H1 (cell line): ENCODE results near the gene GAB2. TPM values are rescaled to one million over a fixed set of nuclear protein-coding genes. Genes with fewer than 3 reads are reported as not detected.

Experiments
- CBX8 ChIP-seq: fragments of 300-800, 300-1000 bp; sonication (generic); IDR thresholded peaks from 2 replicates; pipeline ENCODE4 v1.7.1; 2016; ENCODE audit warnings: low read depth, low read length, borderline replicate concordance
- EZH2 ChIP-seq: fragments of 200-600 bp; sonication (generic); IDR thresholded peaks from 2 replicates; pipeline ENCODE4 v1.7.1; 2012; ENCODE audit warnings: low read depth, mild to moderate bottlenecking, moderate library complexity, low read length, inconsistent platforms; ENCODE audit not compliant: severe bottlenecking
- RBBP5 ChIP-seq: IDR thresholded peaks from 2 replicates; pipeline ENCODE4 v1.7.1; 2012; ENCODE audit warnings: low read depth, mild to moderate bottlenecking, inconsistent platforms, low read length, moderate library complexity, borderline replicate concordance
- polyA plus RNA-seq, 7 experiments: library from polyadenylated mRNA; depleted of rRNA in 3 of 7; stranded (reverse) in 5 of 7; unstranded in 2 of 7; fragments of >200 nt in 5 of 7; fragments of 200-250 nt in 2 of 7; gene quantifications; 1 replicate in 5 of 7; 2 replicates in 1 of 7; 4 replicates in 1 of 7; pipeline versions ENCODE4 v1.2.1 to v1.2.3, GENCODE V29; 2011 to 2013; ENCODE audit warnings: missing spikeins in 2 of 7, mixed read lengths in 2 of 7
- total RNA-seq: library from RNA; stranded (reverse); fragmentation: NEBNext Ultra II Directional; extraction: Animal tissue kit (Norgen Biotek cat#: 25700); gene quantifications from 2 replicates; pipeline ENCODE4 v1.2.1, GENCODE V29; 2021

GAB2 gene
- total and polyA plus RNA-seq, 2 of the 8 experiments (the other 6 are each of a cell fraction or from before 2014, with no cell fraction given) = 6.3 to 14.0 TPM

- TF ChIP-seq RBBP5 (no peak), EZH2 (no peak), CBX8 (no peak)
Measured at GRCh38 chr11:78331711-78332110, 85.9 kb downstream of the GAB2 start (continued).
